Measurements from ENCODE around the gene CFL1.
A peak's percentile ranks its signal among the peaks of the same experiment; 100 is the strongest.

Gene CFL1

GRCh38 chr11:65826984-65827735, 30.8 kb downstream of the CFL1 start:
- Histone ChIP-seq H3K27ac (ENCODE audit: low read length) (no peak overlapping the region), H2AFZ (ENCODE audit: low read depth, low read length) (no peak overlapping the region), H4K20me1 (ENCODE audit: insufficient read depth, low read length) (no peaks in the 10 kb centered on the region), H3K79me2 (ENCODE audit: low read length) (no peaks in the 10 kb centered on the region), H3K9me3 (ENCODE audit: insufficient read depth, low read length) (no peaks in the 10 kb centered on the region), H3K4me2 (ENCODE audit: low read length) (no peak overlapping the region), H3K27me3 (ENCODE audit: low read depth, low read length) (peaks cover 18% of the 10 kb centered on the region), H3K4me3 (ENCODE audit: low read length) (no peak overlapping the region), H3K4me1 (ENCODE audit: low read length) (peaks cover 4% of the 10 kb centered on the region), H3K9ac (ENCODE audit: low read length) (no peak overlapping the region), H3K36me3 (replicated peaks; ENCODE audit: low read depth, low read length) (no peaks in the 10 kb centered on the region)
- TF ChIP-seq, protein P1, sequence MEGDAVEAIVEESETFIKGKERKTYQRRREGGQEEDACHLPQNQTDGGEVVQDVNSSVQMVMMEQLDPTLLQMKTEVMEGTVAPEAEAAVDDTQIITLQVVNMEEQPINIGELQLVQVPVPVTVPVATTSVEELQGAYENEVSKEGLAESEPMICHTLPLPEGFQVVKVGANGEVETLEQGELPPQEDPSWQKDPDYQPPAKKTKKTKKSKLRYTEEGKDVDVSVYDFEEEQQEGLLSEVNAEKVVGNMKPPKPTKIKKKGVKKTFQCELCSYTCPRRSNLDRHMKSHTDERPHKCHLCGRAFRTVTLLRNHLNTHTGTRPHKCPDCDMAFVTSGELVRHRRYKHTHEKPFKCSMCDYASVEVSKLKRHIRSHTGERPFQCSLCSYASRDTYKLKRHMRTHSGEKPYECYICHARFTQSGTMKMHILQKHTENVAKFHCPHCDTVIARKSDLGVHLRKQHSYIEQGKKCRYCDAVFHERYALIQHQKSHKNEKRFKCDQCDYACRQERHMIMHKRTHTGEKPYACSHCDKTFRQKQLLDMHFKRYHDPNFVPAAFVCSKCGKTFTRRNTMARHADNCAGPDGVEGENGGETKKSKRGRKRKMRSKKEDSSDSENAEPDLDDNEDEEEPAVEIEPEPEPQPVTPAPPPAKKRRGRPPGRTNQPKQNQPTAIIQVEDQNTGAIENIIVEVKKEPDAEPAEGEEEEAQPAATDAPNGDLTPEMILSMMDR (IDR thresholded peaks at IDR 0.05; ENCODE audit: low read depth, low read length), result no peak
- no peak for TF ChIP-seq EZH2phosphoT487 (IDR thresholded peaks at IDR 0.05; ENCODE audit: low read depth)

DNA sequence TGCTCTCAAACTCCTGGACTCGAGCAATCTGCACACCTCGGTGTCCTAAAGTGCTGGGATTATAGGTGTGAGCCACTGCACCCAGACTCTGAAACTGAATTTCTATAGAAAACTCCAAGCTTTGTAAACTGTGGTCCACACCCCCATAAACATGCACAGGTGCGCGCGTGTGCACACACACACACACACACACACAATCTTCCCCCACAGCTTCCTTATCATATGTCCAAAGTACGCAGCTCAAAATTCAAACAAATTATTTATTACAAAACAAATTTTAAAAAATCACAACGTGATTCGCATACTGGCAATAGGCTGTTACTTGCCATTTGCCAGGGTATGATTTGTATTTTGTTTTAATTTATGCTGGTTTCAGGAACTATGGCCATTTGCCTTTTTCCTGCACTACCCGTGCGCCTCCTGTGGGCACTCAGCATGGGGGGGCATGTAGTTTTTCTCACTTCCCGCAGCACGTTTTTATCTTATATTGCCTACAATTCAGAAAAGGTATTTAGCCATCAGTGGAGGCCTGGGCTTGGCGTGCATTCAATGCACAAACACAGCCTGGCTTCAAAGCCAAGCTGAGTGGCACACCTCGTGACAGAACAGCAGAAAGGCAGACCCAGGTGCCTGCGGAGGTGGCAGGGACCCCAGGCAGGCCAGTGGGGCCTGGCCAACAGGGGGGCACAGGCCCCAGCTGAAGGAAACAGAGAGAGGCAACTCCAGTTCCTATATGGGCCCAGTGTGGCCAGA, 35.0 kb downstream of the CFL1 start:
- Histone ChIP-seq H3K4me2 (ENCODE audit: low read length) (no peak overlapping the region), H3K27ac (ENCODE audit: low read length) (no peak overlapping the region), H2AFZ (ENCODE audit: low read depth, low read length) (no peak overlapping the region), H4K20me1 (ENCODE audit: insufficient read depth, low read length) (no peaks in the 10 kb centered on the region), H3K36me3 (replicated peaks; ENCODE audit: low read depth, low read length) (no peaks in the 10 kb centered on the region), H3K9me3 (ENCODE audit: insufficient read depth, low read length) (no peaks in the 10 kb centered on the region), H3K4me3 (ENCODE audit: low read length) (no peak overlapping the region), H3K27me3 (ENCODE audit: low read depth, low read length) (no peaks in the 10 kb centered on the region), H3K79me2 (ENCODE audit: low read length) (no peaks in the 10 kb centered on the region), H3K4me1 (ENCODE audit: low read length) (peaks cover 12% of the 10 kb centered on the region), H3K9ac (ENCODE audit: low read length) (no peak overlapping the region)
- no peak for TF ChIP-seq EZH2phosphoT487 (IDR thresholded peaks at IDR 0.05; ENCODE audit: low read depth)

DNA sequence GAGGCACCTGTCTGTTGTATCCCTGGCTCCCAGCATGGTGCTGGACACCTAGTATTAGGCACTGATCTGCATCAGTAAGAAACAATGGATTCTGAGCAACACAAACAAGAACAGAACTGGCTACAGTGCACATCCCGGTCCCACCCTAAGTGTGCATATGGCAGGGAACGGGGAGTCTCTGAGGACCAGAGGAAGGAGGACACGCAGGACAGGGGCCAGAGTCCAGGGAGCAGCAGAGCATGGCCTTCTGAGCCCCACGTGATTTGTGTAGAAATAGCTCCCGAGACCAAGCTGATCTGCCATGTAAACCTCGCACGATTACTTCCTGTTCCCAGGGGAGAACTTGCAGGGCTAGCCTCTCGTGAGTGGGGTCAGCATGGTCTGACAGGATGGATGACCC, 36.9 kb downstream of the CFL1 start:
- Histone ChIP-seq H3K27ac (ENCODE audit: low read length) (no peak overlapping the region), H3K9me3 (ENCODE audit: insufficient read depth, low read length) (no peaks in the 10 kb centered on the region), H3K27me3 (ENCODE audit: low read depth, low read length) (no peaks in the 10 kb centered on the region), H4K20me1 (ENCODE audit: insufficient read depth, low read length) (no peaks in the 10 kb centered on the region), H3K79me2 (ENCODE audit: low read length) (no peaks in the 10 kb centered on the region), H3K4me2 (ENCODE audit: low read length) (peak overlapping the region; percentile 25; the same call in 1 of the 2 replicates), H3K4me3 (ENCODE audit: low read length) (no peak overlapping the region), H3K4me1 (ENCODE audit: low read length) (peaks cover 17% of the 10 kb centered on the region), H2AFZ (ENCODE audit: low read depth, low read length) (peak overlapping the region; percentile 93), H3K9ac (ENCODE audit: low read length) (no peak overlapping the region), H3K36me3 (replicated peaks; ENCODE audit: low read depth, low read length) (no peaks in the 10 kb centered on the region)
- TF ChIP-seq, protein P1 (IDR thresholded peaks at IDR 0.05; ENCODE audit: low read depth, low read length), result no peak
- no peak for TF ChIP-seq EZH2phosphoT487 (IDR thresholded peaks at IDR 0.05; ENCODE audit: low read depth)

DNA sequence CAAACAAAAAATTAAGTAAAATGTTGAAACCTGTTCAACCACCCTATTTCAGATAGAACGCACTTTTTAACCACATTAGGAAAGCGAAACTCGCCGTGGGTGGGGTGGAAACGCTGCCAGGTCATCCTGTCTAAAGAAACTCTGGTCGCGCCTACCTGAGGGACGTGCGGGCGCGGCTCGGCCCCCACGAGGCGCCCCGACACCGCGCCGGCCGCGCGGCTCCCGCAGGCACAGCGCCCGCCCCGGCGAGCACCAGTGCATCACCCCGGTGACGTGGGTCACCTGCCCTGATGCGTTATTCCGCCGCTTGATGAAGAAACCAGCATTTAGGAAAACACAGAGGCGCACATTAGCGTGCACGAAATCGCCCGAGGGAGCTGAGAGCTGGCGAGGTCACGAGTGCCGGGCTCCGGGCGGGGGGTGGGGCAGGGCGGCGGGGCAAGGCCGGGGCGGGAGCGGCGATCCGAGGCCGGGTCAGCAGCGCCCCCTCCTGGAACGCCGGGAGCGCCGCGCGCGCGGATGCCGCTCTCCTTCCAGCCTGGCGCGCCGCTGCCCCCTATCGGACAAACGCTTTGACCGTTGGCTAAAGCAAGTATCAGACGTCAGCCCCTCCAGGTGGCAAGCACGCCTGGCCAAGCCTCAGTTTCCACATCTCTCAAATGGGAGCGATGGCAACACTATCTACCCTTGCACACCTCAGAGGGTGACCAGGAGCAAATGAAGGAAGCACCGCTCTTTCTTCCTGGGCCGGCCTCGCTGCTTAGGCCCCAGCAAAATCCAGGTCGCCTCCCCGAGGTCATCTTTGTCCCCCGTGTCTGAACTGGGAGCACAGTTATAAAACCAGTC, 39.9 kb downstream of the CFL1 start:
- H3K9me3 ChIP-seq (ENCODE audit: insufficient read depth, low read length), result no peaks in the 10 kb centered on the region
- peaks cover 17% of the 10 kb centered on the region for H3K4me1 ChIP-seq (ENCODE audit: low read length)
- peak overlapping the region; percentile 81 for H3K4me2 ChIP-seq (ENCODE audit: low read length)
- H3K4me3 ChIP-seq (ENCODE audit: low read length), result peak overlapping the region; percentile 77
- H4K20me1 ChIP-seq (ENCODE audit: insufficient read depth, low read length), result no peaks in the 10 kb centered on the region
- H2AFZ ChIP-seq (ENCODE audit: low read depth, low read length), result peak overlapping the region; percentile 95
- no peaks in the 10 kb centered on the region for H3K79me2 ChIP-seq (ENCODE audit: low read length)
- H3K9ac ChIP-seq (ENCODE audit: low read length), result peak overlapping the region; percentile 63
- H3K27ac ChIP-seq (ENCODE audit: low read length), result peak overlapping the region; percentile 25
- no peaks in the 10 kb centered on the region for H3K27me3 ChIP-seq (ENCODE audit: low read depth, low read length)
- TF ChIP-seq, protein P1 (IDR thresholded peaks at IDR 0.05; ENCODE audit: low read depth, low read length), result peak; percentile 97
- TF ChIP-seq EZH2phosphoT487 (IDR thresholded peaks at IDR 0.05; ENCODE audit: low read depth), result no peak
- H3K36me3 ChIP-seq (replicated peaks; ENCODE audit: low read depth, low read length), result no peaks in the 10 kb centered on the region
